Aorta (tissue), 5 donors: ENCODE data around the gene CADM4. TPM values are rescaled to one million over a fixed set of nuclear protein-coding genes. Genes with fewer than 3 reads are reported as not detected.
"Not testable (repeated sequence)": the region's sequence is repeated elsewhere in the genome, so short reads cannot be mapped to it uniquely, and the experiment has no call there.

Experiments used
- ATAC-seq: fragments of 200-7000 bp; cut with Tn5 transposase; one replicate; pipeline ENCODE4 v1.9.1; 2022; ENCODE audit warnings: moderate library complexity; ENCODE audit not compliant: low FRiP score
- DNase-seq, 2 donors: peaks; one replicate each; pipeline ENCODE4 v3.0.0-alpha.2; 2020
- H3K27ac ChIP-seq, 2 donors: one replicate each; pipeline ENCODE4 v1.5.1; 2013; ENCODE audit warnings: low read length in 2 of 2, mild to moderate bottlenecking in 2 of 2, moderate library complexity in 2 of 2, control low read depth in 1 of 2, inconsistent platforms in 1 of 2, low read depth in 1 of 2
- H3K27me3 ChIP-seq, 2 donors: one replicate each; pipeline ENCODE4 v1.6.1; 2013; ENCODE audit warnings: control low read depth in 1 of 2, low read length in 1 of 2, mild to moderate bottlenecking in 1 of 2, moderate library complexity in 1 of 2; ENCODE audit not compliant: insufficient read depth in 2 of 2, control insufficient read depth in 1 of 2
- H3K36me3 ChIP-seq, 2 donors: one replicate each; pipeline ENCODE4 v1.6.1; 2013; ENCODE audit warnings: control low read depth in 1 of 2, low read length in 1 of 2, mild to moderate bottlenecking in 1 of 2; ENCODE audit not compliant: insufficient read depth in 2 of 2, control insufficient read depth in 1 of 2
- H3K4me1 ChIP-seq, 2 donors: one replicate each; pipeline ENCODE4 v1.6.1; 2013; ENCODE audit warnings: low read length in 2 of 2, control low read depth in 1 of 2, mild to moderate bottlenecking in 1 of 2, moderate library complexity in 1 of 2; ENCODE audit not compliant: insufficient read depth in 2 of 2, control insufficient read depth in 1 of 2
- H3K4me3 ChIP-seq, 2 donors: one replicate each; pipeline ENCODE4 v1.5.1; 2013; ENCODE audit warnings: low read length in 2 of 2, control low read depth in 1 of 2, mild to moderate bottlenecking in 1 of 2
- H3K9me3 ChIP-seq: one replicate; pipeline ENCODE4 v1.6.1; 2013; ENCODE audit warnings: mild to moderate bottlenecking, low read length; ENCODE audit not compliant: control insufficient read depth
- WGBS, 2 donors: extraction: QIAGEN DNeasy Blood & Tissue Kit; methylation state at CpG; one replicate each; pipeline ENCODE4 v1.1.7; 2013; 5-methylcytosine and 5-hydroxymethylcytosine counted together
- intact Hi-C, 2 donors: fragments of 100-400 bp; cut with DNase I; formaldehyde crosslinking; loops; one replicate each; pipeline versions ENCODE4 v1.14.2 to v1.15.0; 2022
- polyA plus RNA-seq, 2 donors: library from polyadenylated mRNA; stranded (reverse); fragments of 200-250 nt; gene quantifications; one replicate each; pipeline ENCODE4 v1.2.3, GENCODE V29; 2013
- total RNA-seq, 2 donors: library from RNA; stranded (reverse); fragmentation: NEBNext Ultra II Directional; extraction: Animal tissue kit (Norgen Biotek cat#: 25700); gene quantifications; one replicate each; pipeline ENCODE4 v1.2.1, GENCODE V29; 2021
- donor health status: healthy with polysubstance abuse.
- donor health status: Bipolar disorder and iron deficiency.
- donor health status: DM: no; HTN: no; CAD: no.
- donor health status: DM: no; HTN: no; CAD: no.
- donor health status: DM: yes; HTN: yes; CAD: no.

CADM4 gene
- total and polyA plus RNA-seq, 4 donors = 2.9 to 8.1 (median 4.8) TPM

DNA sequence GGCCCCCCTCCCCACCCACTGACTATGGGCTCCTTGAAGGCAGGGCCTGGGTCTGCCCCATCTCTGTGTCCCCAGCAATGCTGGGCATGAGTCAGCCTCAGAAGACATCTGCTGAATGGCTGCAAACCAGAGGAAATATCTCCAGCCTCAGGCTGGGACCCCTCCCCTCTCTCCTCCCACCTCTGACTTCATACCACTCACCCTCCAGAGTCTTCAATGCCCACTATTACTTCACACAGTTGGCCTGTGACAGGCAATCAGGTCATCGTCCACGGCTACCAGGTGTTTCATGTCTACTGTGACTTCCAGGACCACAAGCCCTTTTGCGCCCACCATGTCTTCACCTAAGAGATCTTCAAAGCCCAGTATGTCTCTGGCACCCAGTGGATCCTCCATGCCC, 27.9 kb downstream of the CADM4 start, which contains the start of gene SRRM5:
TSS of gene SRRM5 (plus strand) at position 301 of the 400 bp plus-strand sequence. CDS start at position 335, 34 bp downstream.
- Histone ChIP-seq H3K9me3 (no peaks in the 10 kb centered on the region), H3K4me1 (no peaks in the 10 kb centered on the region), H3K4me3 (no peak within 1 kb of the TSS), H3K27me3 (no peaks in the 10 kb centered on the region), H3K36me3 (peaks cover 0 to 2% of the 10 kb centered on the region in 2 donors), H3K27ac (no peak within 1 kb of the TSS)
- 90 to 98% methylated on average over 3 of the region's 3 CpGs for WGBS, 2 donors
- intact Hi-C loops = no loop called here
- DNase-seq (no peak), ATAC-seq (no peak)

DNA sequence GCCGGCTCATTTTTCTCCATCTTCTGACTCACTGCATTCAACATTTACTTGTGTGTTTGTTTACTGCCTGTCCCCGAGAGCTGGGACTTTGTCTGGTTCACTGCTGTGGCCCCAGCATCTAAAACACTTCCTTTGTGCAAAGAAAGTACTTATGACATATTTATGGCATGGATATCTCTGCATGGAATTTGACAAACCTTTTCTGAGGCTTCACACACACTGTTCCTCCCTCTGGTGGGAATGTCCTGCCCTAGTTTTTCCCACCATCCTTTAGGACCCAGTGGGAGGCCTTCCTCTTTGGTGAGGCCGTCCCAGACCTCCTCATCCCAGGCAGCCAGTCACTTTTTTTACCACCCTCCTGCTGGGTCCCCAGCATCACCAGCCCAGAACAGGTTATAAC, 29.2 kb downstream of the CADM4 start:
- Histone ChIP-seq H3K9me3 (no peaks in the 10 kb centered on the region), H3K4me3 (no peak overlapping the region), H3K4me1 (no peaks in the 10 kb centered on the region), H3K27me3 (no peaks in the 10 kb centered on the region), H3K36me3 (peaks cover 0 to 2% of the 10 kb centered on the region in 2 donors), H3K27ac (no peak overlapping the region)
- ATAC-seq (no peak), DNase-seq (no peak)
- intact Hi-C loops = no loop called here
- 53 to 59% methylated on average over 3 of the region's 3 CpGs for WGBS, 2 donors

GRCh38 chr19:43609872-43610271, 29.8 kb downstream of the CADM4 start:
- Histone ChIP-seq H3K27ac (no peak overlapping the region), H3K36me3 (peaks cover 0 to 2% of the 10 kb centered on the region in 2 donors), H3K4me3 (no peak overlapping the region), H3K9me3 (no peaks in the 10 kb centered on the region), H3K4me1 (no peaks in the 10 kb centered on the region), H3K27me3 (no peaks in the 10 kb centered on the region)
- intact Hi-C loops = no loop called here
- WGBS, 2 donors = 89 to 90% methylated on average over 7 of the region's 7 CpGs
- ATAC-seq (no peak), DNase-seq (no peak)

DNA sequence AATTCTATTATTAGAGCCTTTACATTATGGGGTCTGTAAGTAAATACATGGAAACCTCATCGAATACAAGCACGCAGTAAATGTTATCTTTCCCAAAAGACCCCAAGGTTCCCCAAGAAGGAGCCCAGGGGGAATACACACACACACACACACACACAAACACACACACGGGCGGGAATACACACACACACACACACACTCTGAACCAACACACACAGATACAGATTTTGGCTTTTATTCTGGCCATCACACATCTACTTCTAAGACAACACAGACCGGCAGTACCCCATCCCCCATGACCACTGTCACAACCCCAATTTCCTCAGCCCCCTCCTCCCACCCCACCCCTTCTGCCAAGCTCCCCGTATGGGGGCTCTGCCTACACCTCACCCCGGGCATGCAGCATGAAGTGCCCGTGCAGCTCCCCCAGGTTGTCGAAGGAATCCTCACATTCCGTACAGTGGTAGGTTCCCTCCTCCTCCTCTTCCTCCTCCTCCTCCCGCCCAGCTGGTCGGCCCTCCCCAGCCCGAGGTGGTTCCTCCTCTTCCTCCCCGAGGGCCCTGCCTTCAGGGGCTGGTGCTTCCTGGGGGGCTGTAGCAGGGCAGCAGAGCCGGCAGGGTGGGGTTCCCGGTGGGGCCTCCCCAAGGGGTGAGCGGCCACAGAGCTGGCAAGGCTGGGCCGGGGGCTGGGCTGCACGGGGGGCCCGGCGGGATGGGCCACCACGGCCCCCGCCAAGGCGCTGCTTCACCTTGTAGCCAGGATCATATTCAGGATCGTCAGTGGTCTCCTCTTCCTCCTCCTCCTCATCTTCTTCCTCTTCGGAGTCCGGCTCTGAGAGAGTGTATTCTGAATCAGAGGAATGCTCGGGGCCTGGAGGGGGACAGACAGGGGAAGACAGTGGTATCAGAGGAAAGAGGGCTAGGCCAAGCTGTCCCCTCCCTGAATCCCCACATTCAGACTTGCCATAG, 32.1 kb downstream of the CADM4 start:
- H3K4me3 ChIP-seq = no peak overlapping the region
- no peak for DNase-seq
- whole genome bisulfite sequencing, 2 donors = 81% methylated on average over 28 of the region's 28 CpGs
- intact Hi-C loops = no loop called here
- H3K9me3 ChIP-seq = no peaks in the 10 kb centered on the region
- no peaks in the 10 kb centered on the region for H3K4me1 ChIP-seq
- H3K27ac ChIP-seq = no peak overlapping the region
- peaks cover 1 to 2% of the 10 kb centered on the region in 2 donors for H3K36me3 ChIP-seq
- no peak for ATAC-seq
- H3K27me3 ChIP-seq = no peaks in the 10 kb centered on the region

DNA sequence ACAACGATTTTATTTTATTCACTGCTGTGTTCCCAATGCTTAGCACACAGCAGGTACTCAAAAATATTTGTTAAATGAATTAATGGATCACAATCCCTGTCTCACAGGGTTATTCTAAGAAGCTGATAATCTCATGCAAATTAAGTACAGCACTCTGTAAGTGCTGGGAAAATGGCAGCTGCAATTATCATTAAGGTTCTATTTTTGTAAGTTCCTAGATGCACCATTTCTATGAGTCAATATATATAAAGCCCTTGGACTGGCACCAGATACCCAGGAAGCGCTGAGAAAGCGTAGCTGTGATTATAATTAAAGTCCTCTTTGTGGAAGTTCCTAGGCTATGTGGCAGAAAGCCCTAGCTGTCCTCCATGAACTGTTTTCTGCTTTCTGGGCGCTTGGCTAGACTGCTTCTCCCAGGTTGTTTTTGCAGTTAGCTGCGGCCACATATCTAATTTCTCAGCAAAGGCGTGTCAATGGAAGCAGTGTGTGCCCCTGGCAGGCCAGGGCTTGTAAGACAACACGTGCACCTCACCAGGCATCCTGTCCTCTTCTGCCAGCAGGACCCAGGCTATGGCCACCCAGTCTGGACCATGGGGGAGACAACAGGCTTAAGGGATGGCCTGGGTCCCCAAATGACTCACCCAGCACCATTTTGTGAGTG, 33.0 kb downstream of the CADM4 start:
- no peaks in the 10 kb centered on the region for H3K9me3 ChIP-seq
- ATAC-seq (no peak), DNase-seq (no peak)
- peaks cover 2 to 3% of the 10 kb centered on the region in 2 donors for H3K36me3 ChIP-seq
- no peaks in the 10 kb centered on the region for H3K4me1 ChIP-seq
- 88 to 91% methylated on average over 7 of the region's 7 CpGs for WGBS, 2 donors
- H3K27ac ChIP-seq = no peak overlapping the region
- no peak overlapping the region for H3K4me3 ChIP-seq
- intact Hi-C loops = no loop called here
- no peaks in the 10 kb centered on the region for H3K27me3 ChIP-seq

GRCh38 chr19:43605875-43606568, 33.6 kb downstream of the CADM4 start:
- Histone ChIP-seq H3K27me3 (no peaks in the 10 kb centered on the region), H3K36me3 (peaks cover 2 to 3% of the 10 kb centered on the region in 2 donors), H3K27ac (no peak overlapping the region), H3K9me3 (no peaks in the 10 kb centered on the region), H3K4me3 (no peak overlapping the region), H3K4me1 (no peaks in the 10 kb centered on the region)
- WGBS, 2 donors = 79 to 85% methylated on average over 7 of the region's 7 CpGs
- DNase-seq (no peak), ATAC-seq (no peak)
- intact Hi-C loops = no loop called here

GRCh38 chr19:43600326-43600725, 39.3 kb downstream of the CADM4 start:
- H3K36me3 ChIP-seq, H3K4me1 ChIP-seq, H3K9me3 ChIP-seq, ATAC-seq, H3K4me3 ChIP-seq, H3K27me3 ChIP-seq, DNase-seq, H3K27ac ChIP-seq, intact Hi-C loops: not testable (repeated sequence)
- 58 to 60% methylated on average over 5 of the region's 5 CpGs for WGBS, 2 donors

GRCh38 chr19:43599635-43600295, 39.9 kb downstream of the CADM4 start:
- H3K4me1 ChIP-seq = peaks cover 0 to 5% of the 10 kb centered on the region in 2 donors
- no peak overlapping the region for H3K27ac ChIP-seq
- peaks cover 3 to 6% of the 10 kb centered on the region in 2 donors for H3K36me3 ChIP-seq
- no peak overlapping the region for H3K4me3 ChIP-seq
- WGBS, 2 donors = 76 to 82% methylated on average over 4 of the region's 4 CpGs
- ATAC-seq (no peak), DNase-seq (no peak)
- intact Hi-C loops = no loop called here
- H3K9me3 ChIP-seq = no peaks in the 10 kb centered on the region
- no peaks in the 10 kb centered on the region for H3K27me3 ChIP-seq
